OCI-LY1 (cell line): ENCODE measurements around the gene HTR6.

Experiments used
- EZH2 ChIP-seq: fragments of 200-600 bp; sonication (generic), shearing (Covaris generic); IDR thresholded peaks from 2 replicates; pipeline ENCODE4 v1.8.0; 2017; ENCODE audit warnings: borderline replicate concordance, mixed run types, mild to moderate bottlenecking, antibody characterized with exemption, low read length, moderate library complexity, mixed read lengths
- TF ChIP-seq, protein P1 (sequence below): fragments of 200-600 bp; sonication (generic), shearing (Covaris generic); IDR thresholded peaks from 2 replicates; pipeline ENCODE4 v1.5.1; 2017; ENCODE audit warnings: mild to moderate bottlenecking, antibody characterized with exemption, low read length, moderate library complexity, mixed read lengths

DNA sequence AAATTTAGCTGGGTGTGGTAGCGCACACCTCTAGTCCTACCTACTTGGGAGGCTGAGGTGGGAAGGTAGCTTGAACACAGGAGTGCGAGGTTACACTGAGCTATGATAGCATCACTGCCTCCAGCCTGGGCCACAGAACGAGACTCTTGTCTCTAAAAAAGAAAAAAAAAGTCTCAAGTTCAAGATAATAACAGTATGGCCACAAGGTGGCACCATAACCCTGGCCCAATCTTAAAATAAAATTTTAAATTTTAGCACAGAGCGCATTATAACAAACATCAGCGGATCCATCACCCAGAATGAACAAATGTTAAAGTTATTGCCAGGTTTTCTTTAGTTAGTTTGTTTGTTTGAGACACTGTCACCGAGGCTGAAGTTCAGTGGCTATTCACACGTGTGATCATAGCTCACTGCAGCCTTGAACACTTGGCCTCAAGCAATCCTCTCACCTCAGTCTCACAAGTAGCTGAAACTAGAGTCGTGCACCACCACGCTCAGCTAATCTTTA lies 2.9 kb upstream of the HTR6 start:
- TF ChIP-seq, protein P1, sequence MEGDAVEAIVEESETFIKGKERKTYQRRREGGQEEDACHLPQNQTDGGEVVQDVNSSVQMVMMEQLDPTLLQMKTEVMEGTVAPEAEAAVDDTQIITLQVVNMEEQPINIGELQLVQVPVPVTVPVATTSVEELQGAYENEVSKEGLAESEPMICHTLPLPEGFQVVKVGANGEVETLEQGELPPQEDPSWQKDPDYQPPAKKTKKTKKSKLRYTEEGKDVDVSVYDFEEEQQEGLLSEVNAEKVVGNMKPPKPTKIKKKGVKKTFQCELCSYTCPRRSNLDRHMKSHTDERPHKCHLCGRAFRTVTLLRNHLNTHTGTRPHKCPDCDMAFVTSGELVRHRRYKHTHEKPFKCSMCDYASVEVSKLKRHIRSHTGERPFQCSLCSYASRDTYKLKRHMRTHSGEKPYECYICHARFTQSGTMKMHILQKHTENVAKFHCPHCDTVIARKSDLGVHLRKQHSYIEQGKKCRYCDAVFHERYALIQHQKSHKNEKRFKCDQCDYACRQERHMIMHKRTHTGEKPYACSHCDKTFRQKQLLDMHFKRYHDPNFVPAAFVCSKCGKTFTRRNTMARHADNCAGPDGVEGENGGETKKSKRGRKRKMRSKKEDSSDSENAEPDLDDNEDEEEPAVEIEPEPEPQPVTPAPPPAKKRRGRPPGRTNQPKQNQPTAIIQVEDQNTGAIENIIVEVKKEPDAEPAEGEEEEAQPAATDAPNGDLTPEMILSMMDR, result peak; percentile 77
- TF ChIP-seq EZH2, result no peak
